ENCODE measurements around the gene KCNA1. TPM values are rescaled to one million over a fixed set of nuclear protein-coding genes. Genes with fewer than 3 reads are reported as not detected.

The KCNA1 gene
- total and polyA plus RNA-seq, 2 of the 4 experiments (the other 2 are of a cell fraction), result not detected

DNA sequence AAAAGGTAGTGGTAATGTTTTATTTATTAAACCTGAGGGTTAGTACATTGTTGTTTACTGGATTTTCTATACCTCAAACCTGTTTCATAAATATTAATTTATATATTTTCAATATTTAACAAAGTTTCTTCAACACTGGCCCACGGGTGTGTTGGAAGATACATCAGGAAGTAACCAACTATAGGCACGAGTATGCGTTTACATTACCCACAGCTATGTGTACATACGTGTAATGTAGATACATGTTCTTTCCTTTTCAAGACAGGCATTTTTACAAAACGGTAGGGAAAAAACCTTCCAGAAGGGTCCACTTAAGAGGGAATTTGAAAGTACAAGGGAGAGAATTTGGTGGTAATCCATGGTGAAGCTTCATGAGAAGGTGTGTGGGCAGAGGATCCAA is 17.8 kb upstream of the KCNA1 start:
- Histone ChIP-seq H2BK15ac (ENCODE audit: low read depth, low read length) (no peak overlapping the region), H2AK5ac (ENCODE audit: low read depth, low read length) (no peak overlapping the region), H4K8ac (ENCODE audit: low read depth in 2 of 2, low read length in 2 of 2) (no peak overlapping the region), H4K5ac (ENCODE audit: low read depth, low read length) (no peak overlapping the region), H4K20me1 (ENCODE audit: insufficient read depth, low read length) (no peaks in the 10 kb centered on the region), H2BK5ac (ENCODE audit: low read depth, low read length, poor library complexity, severe bottlenecking) (no peak overlapping the region), H3K23ac (ENCODE audit: low read depth, low read length) (no peak overlapping the region), H3K18ac (ENCODE audit: low read depth, low read length) (no peak overlapping the region), H3K9me3 (ENCODE audit: control insufficient read depth, insufficient read depth, low read length) (no peaks in the 10 kb centered on the region), H3K79me1 (ENCODE audit: low read depth in 1 of 2, low read length in 2 of 2) (no peaks in the 10 kb centered on the region), H3K14ac (replicated peaks; ENCODE audit: low read depth, low read length) (no peak overlapping the region), H2BK20ac (ENCODE audit: low read depth, low read length) (no peak overlapping the region), H3K9me1 (ENCODE audit: insufficient read depth, low read length) (no peaks in the 10 kb centered on the region), H2AK9ac (replicated peaks; ENCODE audit: low read depth, low read length, poor library complexity) (no peak overlapping the region), H3K4me3 (ENCODE audit: insufficient read depth, low read depth, low read length) (no peak overlapping the region), H3K36me3 (ENCODE audit: control insufficient read depth, insufficient read depth, low read length) (no peaks in the 10 kb centered on the region), H2AFZ (replicated peaks; ENCODE audit: low read length, poor library complexity) (no peak overlapping the region), H2BK120ac (ENCODE audit: low read depth, low read length) (no peak overlapping the region), H3K4me1 (ENCODE audit: control insufficient read depth, insufficient read depth, low read length) (no peaks in the 10 kb centered on the region), H3K4me2 (ENCODE audit: low read depth, low read length) (no peak overlapping the region), H3K27me3 (ENCODE audit: control insufficient read depth, insufficient read depth, low read length) (no peaks in the 10 kb centered on the region), H3K9ac (ENCODE audit: low read depth, low read length) (no peak overlapping the region), H4K91ac (ENCODE audit: insufficient read depth, low read depth, low read length) (no peak overlapping the region), H3K4ac (ENCODE audit: low read depth, low read length) (no peak overlapping the region), H3K56ac (ENCODE audit: extremely low read depth, insufficient read depth, low read length) (no peak overlapping the region), H3K27ac (ENCODE audit: insufficient read depth, low read length) (no peak overlapping the region)
- in situ Hi-C loops (cut with MboI; ENCODE audit: low sequenced_read_pairs), result no loop called here
- ChIA-PET POLR2A (ENCODE audit: unreplicated experiment) (no interaction called here), CTCF (no interaction called here)
- intact Hi-C loops (cut with micrococcal nuclease), result no loop called here
- no TSS peak for BruUV-seq (replicated peaks)
- dilution Hi-C loops (cut with HindIII; ENCODE audit: low sequenced_read_pairs, unreplicated experiment), result no loop called here
- ATAC-seq (ENCODE audit: low read depth) (no peak), DNase-seq (no peak)
- no peak for TF ChIP-seq SMC3 (IDR thresholded peaks at IDR 0.05; ENCODE audit: low read depth, low read length)
- no peak for TF ChIP-seq CEBPB (IDR thresholded peaks at IDR 0.05; ENCODE audit: low read depth, low read length)
- TF ChIP-seq NFE2L2 (IDR thresholded peaks at IDR 0.05; ENCODE audit: low read depth, low read length), result no peak
- no peak for TF ChIP-seq CHD1 (IDR thresholded peaks at IDR 0.05; ENCODE audit: low read depth, low read length)
- TF ChIP-seq, protein P1, sequence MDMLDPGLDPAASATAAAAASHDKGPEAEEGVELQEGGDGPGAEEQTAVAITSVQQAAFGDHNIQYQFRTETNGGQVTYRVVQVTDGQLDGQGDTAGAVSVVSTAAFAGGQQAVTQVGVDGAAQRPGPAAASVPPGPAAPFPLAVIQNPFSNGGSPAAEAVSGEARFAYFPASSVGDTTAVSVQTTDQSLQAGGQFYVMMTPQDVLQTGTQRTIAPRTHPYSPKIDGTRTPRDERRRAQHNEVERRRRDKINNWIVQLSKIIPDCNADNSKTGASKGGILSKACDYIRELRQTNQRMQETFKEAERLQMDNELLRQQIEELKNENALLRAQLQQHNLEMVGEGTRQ (IDR thresholded peaks at IDR 0.05; ENCODE audit: low read depth, low read length), result no peak
- no peak for TF ChIP-seq POLR2A (IDR thresholded peaks at IDR 0.05; ENCODE audit: low read depth, low read length)
- TF ChIP-seq, protein P2, sequence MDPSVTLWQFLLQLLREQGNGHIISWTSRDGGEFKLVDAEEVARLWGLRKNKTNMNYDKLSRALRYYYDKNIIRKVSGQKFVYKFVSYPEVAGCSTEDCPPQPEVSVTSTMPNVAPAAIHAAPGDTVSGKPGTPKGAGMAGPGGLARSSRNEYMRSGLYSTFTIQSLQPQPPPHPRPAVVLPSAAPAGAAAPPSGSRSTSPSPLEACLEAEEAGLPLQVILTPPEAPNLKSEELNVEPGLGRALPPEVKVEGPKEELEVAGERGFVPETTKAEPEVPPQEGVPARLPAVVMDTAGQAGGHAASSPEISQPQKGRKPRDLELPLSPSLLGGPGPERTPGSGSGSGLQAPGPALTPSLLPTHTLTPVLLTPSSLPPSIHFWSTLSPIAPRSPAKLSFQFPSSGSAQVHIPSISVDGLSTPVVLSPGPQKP (IDR thresholded peaks at IDR 0.05; ENCODE audit: borderline replicate concordance, low read depth, low read length), result no peak
- TF ChIP-seq RFX5 (IDR thresholded peaks at IDR 0.05; ENCODE audit: low read depth, low read length), result no peak
- no peak for TF ChIP-seq BHLHE40 (IDR thresholded peaks at IDR 0.05; ENCODE audit: low read depth, low read length)
- TF ChIP-seq RCOR1 (IDR thresholded peaks at IDR 0.05; ENCODE audit: insufficient replicate concordance, low read length), result no peak
- no peak for TF ChIP-seq MAFK (IDR thresholded peaks at IDR 0.05; ENCODE audit: low read depth, low read length)
- TF ChIP-seq, protein P3, sequence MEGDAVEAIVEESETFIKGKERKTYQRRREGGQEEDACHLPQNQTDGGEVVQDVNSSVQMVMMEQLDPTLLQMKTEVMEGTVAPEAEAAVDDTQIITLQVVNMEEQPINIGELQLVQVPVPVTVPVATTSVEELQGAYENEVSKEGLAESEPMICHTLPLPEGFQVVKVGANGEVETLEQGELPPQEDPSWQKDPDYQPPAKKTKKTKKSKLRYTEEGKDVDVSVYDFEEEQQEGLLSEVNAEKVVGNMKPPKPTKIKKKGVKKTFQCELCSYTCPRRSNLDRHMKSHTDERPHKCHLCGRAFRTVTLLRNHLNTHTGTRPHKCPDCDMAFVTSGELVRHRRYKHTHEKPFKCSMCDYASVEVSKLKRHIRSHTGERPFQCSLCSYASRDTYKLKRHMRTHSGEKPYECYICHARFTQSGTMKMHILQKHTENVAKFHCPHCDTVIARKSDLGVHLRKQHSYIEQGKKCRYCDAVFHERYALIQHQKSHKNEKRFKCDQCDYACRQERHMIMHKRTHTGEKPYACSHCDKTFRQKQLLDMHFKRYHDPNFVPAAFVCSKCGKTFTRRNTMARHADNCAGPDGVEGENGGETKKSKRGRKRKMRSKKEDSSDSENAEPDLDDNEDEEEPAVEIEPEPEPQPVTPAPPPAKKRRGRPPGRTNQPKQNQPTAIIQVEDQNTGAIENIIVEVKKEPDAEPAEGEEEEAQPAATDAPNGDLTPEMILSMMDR (conservative IDR thresholded peaks at IDR 0.05; ENCODE audit: low read depth, low read length), result no peak
- TF ChIP-seq MAZ (IDR thresholded peaks at IDR 0.05; ENCODE audit: borderline replicate concordance, low read depth, low read length), result no peak
- TF ChIP-seq FOS (IDR thresholded peaks at IDR 0.05; ENCODE audit: low read depth, low read length), result no peak
- TF ChIP-seq MXI1 (IDR thresholded peaks at IDR 0.05; ENCODE audit: borderline replicate concordance, low read depth, low read length), result no peak
- no CpG with 5 or more reads among the region's 5 CpGs for WGBS, 2 experiments (ENCODE audit: extremely low coverage in 2 of 2, insufficient read length in 1 of 2)

Data from IMR-90 (cell line).